ENCODE measurements around the gene UBE2S. TPM values are rescaled to one million over a fixed set of nuclear protein-coding genes. Genes with fewer than 3 reads are reported as not detected.
"Not testable (repeated sequence)": the region's sequence is repeated elsewhere in the genome, so short reads cannot be mapped to it uniquely, and the experiment has no call there.

UBE2S gene
- total RNA-seq, result 210 and 220 TPM in 2 replicates

DNA sequence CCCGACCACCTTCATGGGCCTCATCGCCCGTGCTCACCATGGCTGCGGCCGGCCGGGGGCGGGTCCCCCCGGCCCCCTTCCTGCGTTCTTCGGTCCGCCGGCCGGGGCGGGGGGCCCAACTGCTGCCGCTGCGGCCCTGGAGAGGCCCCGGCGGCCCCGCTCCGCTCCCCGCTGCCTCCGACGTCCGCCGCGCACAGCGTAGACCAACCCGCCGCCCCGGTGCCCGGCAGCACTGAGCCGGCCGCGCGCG, at the start of gene UBE2S:
TSS of gene UBE2S (minus strand) at position 239 of the 250 bp plus-strand sequence. CDS start at position 40, 199 bp downstream.
- Mint-ChIP-seq H3K9me3 (peaks cover 16% of the 10 kb centered on the region), H3K36me3 (ENCODE audit: low read depth) (peaks cover 56% of the 10 kb centered on the region), H3K4me1 (ENCODE audit: low read depth) (peaks cover 23% of the 10 kb centered on the region), H3K4me3 (ENCODE audit: low read depth) (peak within 1 kb of the TSS; percentile 93), H3K27ac (peak within 1 kb of the TSS; percentile 97)
- H3K27me3 Mint-ChIP-seq (ENCODE audit: low read depth); DNase-seq (ENCODE audit: low spot score): not testable (repeated sequence)
- intact Hi-C loops (cut with micrococcal nuclease), result loop anchor here (2.0 kb wide), 1 partner anchor 23 kb away; the partner anchor contains the start of genes RPL28 and TMEM238

DNA sequence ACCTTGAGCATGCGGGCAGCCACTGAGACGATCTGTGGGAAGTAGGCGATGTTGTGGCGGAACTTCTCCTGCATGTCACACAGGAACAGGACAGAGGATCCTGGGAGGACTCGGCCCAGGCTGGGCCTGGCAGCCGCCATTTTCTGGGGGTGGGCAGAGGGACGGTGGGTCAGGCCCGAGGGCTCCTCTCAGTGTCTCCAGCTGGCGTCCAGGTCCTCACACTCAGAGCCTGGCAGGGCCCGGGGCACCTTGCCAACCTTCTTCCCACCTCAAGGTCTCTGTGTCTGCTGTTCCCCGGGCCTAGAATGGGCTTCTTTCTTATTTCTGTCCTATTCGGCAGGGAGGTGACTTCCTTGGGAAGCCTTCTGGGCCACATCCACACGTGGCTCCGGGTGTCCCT, 48.8 kb upstream of the UBE2S start:
- H3K4me3 Mint-ChIP-seq (ENCODE audit: low read depth), result no peak overlapping the region
- H3K36me3 Mint-ChIP-seq (ENCODE audit: low read depth), result peaks cover 15% of the 10 kb centered on the region
- H3K27ac Mint-ChIP-seq, result no peak overlapping the region
- intact Hi-C loops (cut with micrococcal nuclease), result no loop called here
- DNase-seq (ENCODE audit: low spot score), result no peak
- H3K27me3 Mint-ChIP-seq (ENCODE audit: low read depth), result peaks cover 16% of the 10 kb centered on the region
- no peaks in the 10 kb centered on the region for H3K9me3 Mint-ChIP-seq
- peaks cover 12% of the 10 kb centered on the region for H3K4me1 Mint-ChIP-seq (ENCODE audit: low read depth)

DNA sequence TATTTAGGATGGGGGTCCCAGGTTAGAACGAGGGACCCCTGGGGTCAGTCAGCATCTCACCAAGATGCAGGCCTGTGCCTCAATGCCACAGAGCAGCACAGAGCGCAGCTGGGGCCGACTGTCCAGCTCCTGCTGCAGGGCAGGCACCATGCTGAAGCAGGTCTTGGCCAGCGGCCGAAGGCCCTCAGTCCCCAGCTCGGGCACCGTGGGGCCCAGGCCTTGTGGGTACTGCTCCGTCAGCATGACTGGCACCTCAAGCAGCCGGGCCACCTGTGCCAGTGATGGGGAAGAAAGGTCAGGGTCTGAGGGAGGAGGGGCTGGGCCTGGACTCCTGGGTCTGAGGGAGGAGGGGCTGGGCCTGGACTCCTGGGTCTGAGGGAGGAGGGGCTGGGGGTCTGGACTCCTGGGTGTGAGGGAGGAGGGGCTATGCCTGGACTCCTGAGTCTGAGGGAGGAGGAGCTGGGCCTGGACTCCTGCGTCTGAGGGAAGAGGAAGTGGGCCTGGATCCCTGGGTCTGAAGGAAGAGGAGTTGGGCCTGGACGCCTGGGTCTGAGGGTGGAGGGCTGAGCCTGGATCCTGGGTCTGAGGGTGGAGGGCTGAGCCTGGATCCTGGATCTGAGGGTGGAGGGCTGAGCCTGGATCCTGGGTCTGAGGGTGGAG, 48.1 kb upstream of the UBE2S start:
- Mint-ChIP-seq H3K36me3 (ENCODE audit: low read depth) (peaks cover 15% of the 10 kb centered on the region), H3K4me3 (ENCODE audit: low read depth) (no peak overlapping the region), H3K27me3 (ENCODE audit: low read depth) (peaks cover 20% of the 10 kb centered on the region), H3K27ac (no peak overlapping the region), H3K4me1 (ENCODE audit: low read depth) (peaks cover 9% of the 10 kb centered on the region), H3K9me3 (no peaks in the 10 kb centered on the region)
- no peak for DNase-seq (ENCODE audit: low spot score)
- intact Hi-C loops (cut with micrococcal nuclease), result no loop called here

DNA sequence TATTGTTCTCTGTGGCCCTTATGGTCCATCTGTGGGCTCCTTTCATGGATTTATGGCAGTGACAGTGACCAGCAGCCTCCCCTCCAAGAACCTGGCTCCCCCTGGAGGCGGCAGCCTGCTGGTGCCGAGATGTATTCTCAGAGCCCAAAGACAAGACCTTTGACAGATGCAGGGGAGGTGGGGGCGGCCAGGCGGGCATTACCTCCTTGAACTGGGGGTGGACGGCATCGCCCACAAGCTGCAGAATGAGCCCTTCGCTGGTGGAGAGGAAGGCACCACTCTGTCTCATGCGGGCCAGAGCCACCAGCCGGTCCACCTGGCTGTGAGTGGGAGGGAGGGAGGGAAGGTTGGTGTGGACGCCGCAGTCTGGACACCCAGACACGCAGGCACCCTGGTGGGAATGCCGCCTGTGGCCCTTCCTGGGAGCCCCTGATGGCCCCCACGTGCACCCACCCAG, 47.2 kb upstream of the UBE2S start:
- peaks cover 15% of the 10 kb centered on the region for H3K36me3 Mint-ChIP-seq (ENCODE audit: low read depth)
- H3K9me3 Mint-ChIP-seq, result no peaks in the 10 kb centered on the region
- no peak overlapping the region for H3K27ac Mint-ChIP-seq
- no peak overlapping the region for H3K4me3 Mint-ChIP-seq (ENCODE audit: low read depth)
- intact Hi-C loops (cut with micrococcal nuclease), result no loop called here
- H3K4me1 Mint-ChIP-seq (ENCODE audit: low read depth), result peaks cover 3% of the 10 kb centered on the region
- peaks cover 24% of the 10 kb centered on the region for H3K27me3 Mint-ChIP-seq (ENCODE audit: low read depth)
- peak; percentile 38 for DNase-seq (ENCODE audit: low spot score)

DNA sequence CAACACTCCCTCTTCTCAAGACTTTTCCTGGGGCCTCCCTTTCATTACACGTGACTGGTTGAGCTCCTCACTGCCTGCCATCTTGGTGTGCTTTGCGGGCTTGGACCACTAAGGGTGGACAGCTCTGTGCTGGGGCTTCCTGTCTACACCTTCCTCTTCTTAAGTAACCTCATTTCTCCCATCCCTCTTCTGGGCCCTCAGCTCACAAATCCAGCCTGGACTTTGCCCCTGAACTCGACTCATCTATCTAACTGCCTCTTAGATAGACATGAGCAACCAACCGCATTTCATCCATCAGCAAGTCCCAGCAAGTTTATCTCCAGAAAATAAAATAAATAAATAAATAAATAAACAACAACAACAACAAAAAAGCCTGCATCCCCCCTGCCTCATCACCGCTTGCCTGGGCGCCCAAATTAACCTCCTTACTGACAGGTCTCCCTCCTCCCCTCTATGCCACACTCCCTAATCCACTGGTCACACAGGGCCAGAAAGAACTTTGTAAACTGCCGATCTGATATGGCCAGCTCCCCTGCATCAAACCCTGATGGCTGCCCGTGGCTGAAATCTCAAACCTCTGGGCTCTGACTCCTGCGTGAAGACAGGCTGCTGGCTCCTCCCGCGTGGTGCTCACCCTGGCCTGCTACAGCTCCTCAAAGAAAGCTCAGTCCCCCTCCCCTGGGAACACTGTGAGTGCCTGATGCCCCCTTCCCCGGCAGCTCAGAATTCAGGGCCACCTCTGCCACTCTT, 46.1 kb upstream of the UBE2S start:
- peaks cover 3% of the 10 kb centered on the region for H3K4me1 Mint-ChIP-seq (ENCODE audit: low read depth)
- no peaks in the 10 kb centered on the region for H3K9me3 Mint-ChIP-seq
- no peak overlapping the region for H3K27ac Mint-ChIP-seq
- H3K27me3 Mint-ChIP-seq (ENCODE audit: low read depth), result peaks cover 24% of the 10 kb centered on the region
- no peak overlapping the region for H3K4me3 Mint-ChIP-seq (ENCODE audit: low read depth)
- H3K36me3 Mint-ChIP-seq (ENCODE audit: low read depth), result peaks cover 15% of the 10 kb centered on the region
- DNase-seq (ENCODE audit: low spot score), result no peak
- intact Hi-C loops (cut with micrococcal nuclease), result no loop called here

DNA sequence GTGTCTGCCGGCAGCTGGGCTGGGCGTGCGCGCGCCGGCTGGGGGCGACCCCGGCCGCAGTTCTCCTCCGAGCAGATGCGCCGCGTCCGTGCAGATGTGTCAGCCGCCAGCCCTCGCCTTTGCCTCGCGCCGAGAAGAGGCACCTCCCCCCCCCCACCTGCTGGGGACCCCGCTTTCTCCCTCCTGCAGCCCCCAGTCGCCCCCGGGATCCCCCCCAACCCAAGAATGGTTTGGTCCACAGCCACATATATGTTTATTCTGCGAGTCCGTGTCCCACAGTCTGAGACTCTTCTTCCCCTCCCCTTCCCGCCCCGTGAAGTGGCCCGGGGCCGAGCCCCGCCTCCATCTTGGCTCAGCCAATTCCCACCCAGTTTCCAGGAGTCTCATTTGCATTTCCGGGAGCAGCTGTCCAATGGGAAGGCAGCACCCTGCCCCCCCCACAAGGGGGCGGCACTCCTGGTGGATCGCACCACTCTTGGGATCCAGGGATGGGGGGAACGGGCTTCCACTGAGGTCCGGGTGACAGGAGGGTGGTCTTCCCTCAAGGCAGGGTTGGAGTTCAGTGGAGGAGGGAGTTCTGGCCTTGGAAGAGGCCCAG, 45.3 kb upstream of the UBE2S start:
- Mint-ChIP-seq H3K4me3 (ENCODE audit: low read depth) (no peak overlapping the region), H3K27me3 (ENCODE audit: low read depth) (peaks cover 24% of the 10 kb centered on the region), H3K9me3 (no peaks in the 10 kb centered on the region), H3K27ac (no peak overlapping the region), H3K4me1 (ENCODE audit: low read depth) (peaks cover 3% of the 10 kb centered on the region), H3K36me3 (ENCODE audit: low read depth) (peaks cover 15% of the 10 kb centered on the region)
- DNase-seq (ENCODE audit: low spot score), result peak; percentile 42
- intact Hi-C loops (cut with micrococcal nuclease), result no loop called here

DNA sequence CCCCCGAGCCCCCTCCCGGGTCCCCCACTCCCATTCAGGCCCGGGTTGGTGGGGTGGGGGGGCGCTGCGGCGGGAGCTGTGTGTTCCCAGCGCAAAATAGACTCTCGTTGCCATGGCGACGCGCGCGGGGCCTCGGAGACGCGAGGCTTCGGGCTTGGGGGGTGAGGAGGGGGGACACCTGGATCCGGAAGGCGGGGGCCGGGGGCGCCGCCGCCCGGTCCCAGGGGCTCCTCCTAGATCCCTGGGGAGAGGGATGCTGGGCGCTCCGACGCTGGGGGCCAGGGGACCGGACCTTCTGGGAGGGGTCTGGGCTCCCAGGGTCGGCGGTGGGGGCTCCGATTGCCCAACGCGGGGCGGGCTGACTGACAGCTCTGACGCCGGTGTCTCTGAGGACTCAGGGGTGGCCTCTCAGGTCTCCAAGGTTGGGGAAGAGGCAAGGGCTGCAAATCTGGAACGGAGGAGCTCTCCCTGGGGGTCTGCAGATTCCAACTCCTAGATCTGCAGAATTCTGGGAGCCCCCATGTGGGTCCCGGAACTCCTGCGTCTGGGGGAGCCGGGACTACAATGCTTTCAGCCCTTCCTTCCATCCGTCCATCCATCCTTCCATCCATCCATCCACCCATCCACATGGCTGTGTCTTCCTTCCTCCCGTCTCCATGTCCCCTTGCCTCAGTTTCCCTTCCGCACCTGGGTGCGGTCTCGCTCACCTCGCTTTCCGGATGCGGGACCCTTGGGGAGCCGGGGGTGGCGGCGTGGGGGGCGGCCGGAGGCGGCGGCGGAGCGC, 44.6 kb upstream of the UBE2S start:
- H3K4me1 Mint-ChIP-seq (ENCODE audit: low read depth), result peaks cover 3% of the 10 kb centered on the region
- H3K9me3 Mint-ChIP-seq, result no peaks in the 10 kb centered on the region
- intact Hi-C loops (cut with micrococcal nuclease), result no loop called here
- peaks cover 24% of the 10 kb centered on the region for H3K27me3 Mint-ChIP-seq (ENCODE audit: low read depth)
- peaks cover 15% of the 10 kb centered on the region for H3K36me3 Mint-ChIP-seq (ENCODE audit: low read depth)
- no peak for DNase-seq (ENCODE audit: low spot score)
- no peak overlapping the region for H3K4me3 Mint-ChIP-seq (ENCODE audit: low read depth)
- no peak overlapping the region for H3K27ac Mint-ChIP-seq

DNA sequence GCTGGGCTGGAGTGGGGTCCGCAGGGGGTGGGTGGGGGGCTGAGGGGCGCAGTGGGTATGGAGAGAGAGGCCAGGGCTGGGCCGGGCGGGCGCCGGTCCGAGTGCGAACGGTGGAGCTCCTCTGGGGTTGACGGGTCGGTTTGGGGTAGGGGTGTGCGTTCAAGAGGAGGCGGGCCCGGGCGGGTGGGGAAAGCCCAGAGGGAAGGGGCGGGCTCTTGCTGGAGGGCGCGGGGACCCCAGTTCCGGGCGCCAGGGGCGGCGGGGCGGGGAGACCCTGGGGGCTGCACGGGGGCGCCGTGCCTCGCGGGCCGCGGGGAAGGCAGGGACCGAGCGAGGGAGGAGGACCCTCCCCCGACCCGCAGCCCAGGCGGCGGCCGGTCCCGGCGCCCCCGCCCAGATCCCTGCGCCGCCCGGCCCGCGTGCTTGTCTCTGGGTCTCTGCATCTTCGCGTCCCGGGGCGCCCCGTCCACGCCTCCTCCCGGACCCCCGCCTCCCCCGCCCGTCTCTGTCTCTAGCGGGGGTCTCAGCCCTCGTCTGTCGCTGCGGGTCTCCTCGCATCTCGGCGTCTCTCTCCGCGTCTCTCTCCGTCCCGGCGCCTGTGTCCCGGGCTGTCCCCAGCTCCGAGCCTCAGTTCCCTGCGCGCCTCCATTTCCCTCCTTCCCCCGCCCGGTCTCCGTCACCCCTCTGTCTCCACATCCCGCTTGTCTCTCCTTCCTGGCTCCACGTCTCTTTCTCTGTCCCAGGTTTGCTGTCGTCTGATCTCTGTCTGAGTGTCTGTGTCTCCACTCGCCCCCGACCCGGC, 43.8 kb upstream of the UBE2S start:
- Mint-ChIP-seq H3K36me3 (ENCODE audit: low read depth) (peaks cover 15% of the 10 kb centered on the region), H3K4me3 (ENCODE audit: low read depth) (no peak overlapping the region), H3K4me1 (ENCODE audit: low read depth) (peaks cover 3% of the 10 kb centered on the region), H3K27ac (no peak overlapping the region), H3K9me3 (no peaks in the 10 kb centered on the region), H3K27me3 (ENCODE audit: low read depth) (peaks cover 24% of the 10 kb centered on the region)
- intact Hi-C loops (cut with micrococcal nuclease), result no loop called here
- DNase-seq (ENCODE audit: low spot score), result no peak

DNA sequence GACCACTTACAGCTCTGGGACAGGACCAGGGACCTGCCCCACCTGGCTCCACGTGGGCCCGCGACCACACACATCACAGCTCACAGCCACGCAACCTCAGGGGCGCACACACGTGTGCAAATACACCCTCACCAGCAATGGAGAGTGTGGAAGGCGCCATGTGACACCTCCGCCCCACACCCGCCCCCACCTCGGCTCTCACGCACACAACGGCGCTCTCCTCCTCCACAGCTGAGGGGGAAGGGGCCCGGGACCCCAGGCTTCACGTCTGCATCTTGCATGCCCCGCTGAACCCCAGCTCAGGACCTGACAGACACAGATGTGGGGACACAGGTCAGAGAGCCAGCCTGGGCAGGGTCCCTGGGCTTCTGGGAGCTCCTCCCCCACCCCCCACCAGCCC, 41.9 kb upstream of the UBE2S start:
- Mint-ChIP-seq H3K27me3 (ENCODE audit: low read depth) (peaks cover 31% of the 10 kb centered on the region), H3K4me3 (ENCODE audit: low read depth) (no peak overlapping the region), H3K36me3 (ENCODE audit: low read depth) (peaks cover 10% of the 10 kb centered on the region), H3K4me1 (ENCODE audit: low read depth) (peaks cover 3% of the 10 kb centered on the region), H3K27ac (no peak overlapping the region), H3K9me3 (no peaks in the 10 kb centered on the region)
- intact Hi-C loops (cut with micrococcal nuclease), result no loop called here
- DNase-seq (ENCODE audit: low spot score), result no peak

DNA sequence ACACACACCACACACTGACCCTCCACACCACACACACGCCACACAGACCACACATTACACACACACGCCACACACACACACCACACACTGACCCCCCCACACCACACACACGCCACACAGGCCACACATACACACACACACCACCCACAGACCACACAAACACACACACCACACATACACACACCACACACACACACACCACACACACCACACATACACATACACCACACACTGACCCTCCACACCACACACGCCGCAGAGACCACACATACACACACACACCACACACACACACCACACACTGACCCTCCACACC, 40.5 kb upstream of the UBE2S start:
- H3K36me3 Mint-ChIP-seq (ENCODE audit: low read depth); intact Hi-C loops (cut with micrococcal nuclease); H3K4me3 Mint-ChIP-seq (ENCODE audit: low read depth); H3K4me1 Mint-ChIP-seq (ENCODE audit: low read depth); DNase-seq (ENCODE audit: low spot score); H3K9me3 Mint-ChIP-seq; H3K27ac Mint-ChIP-seq: not testable (repeated sequence)
- peaks cover 36% of the 10 kb centered on the region for H3K27me3 Mint-ChIP-seq (ENCODE audit: low read depth)

DNA sequence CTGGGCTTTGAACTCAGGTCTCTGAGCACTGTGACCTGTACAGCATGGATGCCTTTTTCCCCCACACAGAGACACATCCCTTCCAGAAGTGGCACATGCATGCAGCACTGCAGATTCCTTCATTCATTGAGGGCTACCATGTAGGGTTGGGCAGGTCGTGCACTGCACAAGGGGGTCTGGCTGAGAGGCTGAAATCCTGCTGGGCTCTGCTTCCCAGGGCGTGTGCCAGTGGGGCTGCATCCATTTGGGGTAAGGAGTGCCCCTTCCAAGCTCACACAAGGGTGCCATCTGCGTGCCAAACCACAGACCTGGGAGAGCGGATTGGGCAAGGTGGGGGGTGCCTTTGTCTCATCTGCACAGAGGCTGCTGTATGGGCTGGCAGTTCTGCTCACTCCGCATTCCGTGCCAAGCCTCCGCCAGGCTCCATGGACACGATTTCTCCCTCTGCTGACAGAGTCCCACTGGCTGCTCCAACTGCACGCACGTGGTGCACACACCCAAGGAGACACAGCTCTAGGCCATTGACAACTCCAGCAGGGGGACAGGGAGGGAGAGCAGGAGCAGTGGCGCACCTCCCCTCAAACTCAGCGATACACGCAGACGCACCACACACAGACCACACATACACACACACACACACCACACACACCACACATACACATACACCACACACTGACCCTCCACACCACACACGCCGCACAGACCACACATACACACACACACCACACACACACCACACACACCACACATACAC, 40.0 kb upstream of the UBE2S start:
- intact Hi-C loops (cut with micrococcal nuclease), result no loop called here
- Mint-ChIP-seq H3K9me3 (no peaks in the 10 kb centered on the region), H3K27ac (no peak overlapping the region), H3K4me1 (ENCODE audit: low read depth) (no peaks in the 10 kb centered on the region), H3K27me3 (ENCODE audit: low read depth) (peaks cover 38% of the 10 kb centered on the region), H3K4me3 (ENCODE audit: low read depth) (no peak overlapping the region), H3K36me3 (ENCODE audit: low read depth) (no peaks in the 10 kb centered on the region)
- no peak for DNase-seq (ENCODE audit: low spot score)

DNA sequence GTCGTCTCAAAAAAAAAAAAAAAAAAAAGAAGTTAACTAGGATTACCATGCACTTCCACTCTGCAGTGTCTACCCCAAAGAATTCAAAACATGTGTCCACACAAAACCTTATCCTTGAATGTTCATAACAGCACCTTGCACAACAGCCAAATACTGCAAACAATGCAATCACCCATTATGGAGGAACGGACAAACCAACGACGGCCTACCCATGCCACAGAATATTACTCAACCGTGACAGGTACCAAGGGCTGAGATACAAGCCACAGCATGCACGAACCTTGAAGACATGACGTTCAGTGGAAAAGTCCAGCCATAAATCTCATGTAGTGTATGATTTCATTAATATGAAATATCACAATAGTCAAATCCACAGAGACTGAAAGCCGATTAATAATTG, 38.5 kb upstream of the UBE2S start:
- H3K27ac Mint-ChIP-seq, result no peak overlapping the region
- peaks cover 6% of the 10 kb centered on the region for H3K4me1 Mint-ChIP-seq (ENCODE audit: low read depth)
- peaks cover 44% of the 10 kb centered on the region for H3K27me3 Mint-ChIP-seq (ENCODE audit: low read depth)
- no peaks in the 10 kb centered on the region for H3K36me3 Mint-ChIP-seq (ENCODE audit: low read depth)
- intact Hi-C loops (cut with micrococcal nuclease), result no loop called here
- no peaks in the 10 kb centered on the region for H3K9me3 Mint-ChIP-seq
- no peak overlapping the region for H3K4me3 Mint-ChIP-seq (ENCODE audit: low read depth)
- no peak for DNase-seq (ENCODE audit: low spot score)
